Epithelial cell of prostate (primary cell): ENCODE measurements around the gene SEMA4D.

Experiments used
- DNase-seq: peaks from one replicate; pipeline ENCODE4 v3.0.0-alpha.2; 2011; ENCODE audit warnings: low read depth, low spot score
- H3K27ac ChIP-seq: fragments of 450-650 bp; 2 replicates; pipeline ENCODE4 v1.5.1; 2017; ENCODE audit warnings: mild to moderate bottlenecking

The SEMA4D gene

DNA sequence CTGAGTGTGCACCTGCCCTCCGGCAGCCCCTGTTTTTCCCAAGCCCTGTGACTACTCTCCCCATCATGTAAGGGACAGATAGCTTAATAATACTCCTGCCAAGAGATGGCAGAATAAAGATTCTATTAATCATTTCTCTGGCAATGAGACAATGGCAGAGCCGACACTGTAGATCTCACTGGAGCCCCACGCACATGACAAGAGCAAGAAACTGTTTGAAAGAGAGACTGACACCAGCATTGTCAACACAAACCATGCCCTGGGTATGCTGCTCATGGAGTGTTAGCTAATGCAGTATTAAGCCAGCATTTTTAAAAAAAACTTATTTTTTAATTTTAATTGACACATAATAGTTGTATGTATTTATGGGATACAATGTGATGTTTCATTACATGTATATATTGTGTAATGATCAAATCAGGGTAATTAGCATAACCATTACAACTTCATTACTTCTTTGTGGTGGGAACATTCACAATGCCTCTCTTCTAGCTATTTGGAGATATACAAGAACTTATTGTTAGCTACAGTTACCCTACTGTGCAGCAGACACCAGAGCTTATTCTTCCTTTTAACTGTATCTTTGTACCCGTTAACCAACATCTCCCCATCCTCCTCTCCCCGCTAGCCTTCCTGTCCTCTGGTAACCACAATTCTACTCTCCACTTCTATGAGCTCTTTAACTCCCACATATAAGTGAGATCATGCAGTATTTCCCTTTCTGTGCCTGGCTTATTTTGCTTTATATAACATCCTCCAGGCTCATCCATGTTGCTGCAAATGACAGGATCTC, 31.5 kb upstream of the SEMA4D start:
- no peak for DNase-seq
- H3K27ac ChIP-seq, result no peak overlapping the region

DNA sequence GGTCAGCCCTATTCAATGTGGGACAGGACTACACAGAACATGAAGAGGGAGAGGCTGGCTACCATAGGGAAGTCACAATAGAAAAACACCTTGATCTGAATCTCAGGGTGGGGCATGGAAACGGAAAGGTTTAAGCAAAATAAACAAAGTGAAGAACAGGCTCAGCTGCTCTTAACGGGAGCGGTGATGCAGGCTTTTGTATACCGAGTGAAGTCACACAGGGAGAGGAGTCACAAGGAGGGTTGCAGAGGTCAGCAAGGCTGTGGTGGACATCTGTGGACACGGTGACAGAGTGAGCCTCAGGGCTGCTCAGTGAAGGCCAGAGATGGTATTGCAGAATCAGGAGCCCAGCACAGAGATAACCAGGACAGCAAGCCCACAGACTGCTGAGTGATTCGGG, 30.6 kb upstream of the SEMA4D start:
- DNase-seq, result peak; percentile 65
- peak overlapping the region; percentile 40 for H3K27ac ChIP-seq

DNA sequence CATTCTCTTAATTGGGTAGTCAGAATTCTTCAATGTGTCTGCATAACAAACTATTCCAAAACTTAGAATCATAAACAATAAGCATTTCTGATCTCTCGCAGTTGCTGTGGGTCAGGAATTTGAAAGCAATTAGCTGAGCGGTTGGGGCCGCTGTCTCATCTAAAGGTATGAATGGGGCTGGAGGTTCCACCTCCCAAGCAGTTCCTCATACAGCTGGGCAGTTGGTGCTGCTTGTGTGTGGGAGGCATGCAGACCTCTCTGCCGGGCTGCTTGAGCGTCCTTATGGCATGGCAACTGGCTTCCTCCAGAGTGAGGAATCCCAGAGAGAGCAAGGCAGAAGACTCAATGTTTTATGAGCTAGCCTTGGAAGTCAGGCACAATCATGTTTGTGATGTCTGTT, 30.2 kb upstream of the SEMA4D start:
- DNase-seq, result no peak
- peak overlapping the region; percentile 40 for H3K27ac ChIP-seq

DNA sequence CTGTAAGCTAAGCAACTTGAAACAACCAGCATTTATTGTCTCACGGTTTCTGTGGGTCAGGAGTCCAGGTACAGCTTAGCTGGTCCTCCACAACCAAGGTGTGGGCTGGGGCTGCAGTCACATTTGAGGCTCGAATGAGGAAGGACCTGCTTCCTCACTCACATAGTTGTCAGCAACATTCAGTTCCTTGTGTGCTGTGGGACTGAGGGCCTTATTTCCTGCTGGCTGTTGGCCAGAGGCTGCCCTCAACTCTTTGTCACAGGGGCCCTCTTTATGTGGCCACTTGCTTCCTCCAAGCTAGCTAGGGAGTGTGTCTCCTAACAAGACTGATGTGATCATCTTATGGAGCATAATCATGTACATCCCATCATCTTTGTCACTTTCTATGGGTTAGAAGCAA, 29.2 kb upstream of the SEMA4D start:
- peak overlapping the region; percentile 40 for H3K27ac ChIP-seq
- DNase-seq, result no peak

DNA sequence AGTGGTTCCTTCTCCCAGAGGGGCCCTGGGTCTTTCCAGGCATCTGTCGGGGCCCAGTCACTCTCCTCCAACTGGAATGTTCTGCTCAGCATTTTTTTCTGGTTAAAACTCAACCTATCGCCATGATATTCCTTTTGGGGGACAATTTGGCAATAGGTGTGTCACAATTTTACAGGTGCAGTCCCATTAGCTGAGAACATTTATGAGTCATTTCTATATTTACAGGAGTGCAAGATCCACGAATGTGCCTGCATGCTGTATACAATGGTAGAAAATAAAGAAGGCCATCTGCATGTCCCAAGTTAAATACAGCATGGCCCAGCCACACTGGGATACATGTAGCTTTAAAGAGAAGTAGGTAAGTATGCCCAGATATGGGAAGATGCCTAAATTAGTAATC, 28.8 kb upstream of the SEMA4D start:
- DNase-seq, result no peak

DNA sequence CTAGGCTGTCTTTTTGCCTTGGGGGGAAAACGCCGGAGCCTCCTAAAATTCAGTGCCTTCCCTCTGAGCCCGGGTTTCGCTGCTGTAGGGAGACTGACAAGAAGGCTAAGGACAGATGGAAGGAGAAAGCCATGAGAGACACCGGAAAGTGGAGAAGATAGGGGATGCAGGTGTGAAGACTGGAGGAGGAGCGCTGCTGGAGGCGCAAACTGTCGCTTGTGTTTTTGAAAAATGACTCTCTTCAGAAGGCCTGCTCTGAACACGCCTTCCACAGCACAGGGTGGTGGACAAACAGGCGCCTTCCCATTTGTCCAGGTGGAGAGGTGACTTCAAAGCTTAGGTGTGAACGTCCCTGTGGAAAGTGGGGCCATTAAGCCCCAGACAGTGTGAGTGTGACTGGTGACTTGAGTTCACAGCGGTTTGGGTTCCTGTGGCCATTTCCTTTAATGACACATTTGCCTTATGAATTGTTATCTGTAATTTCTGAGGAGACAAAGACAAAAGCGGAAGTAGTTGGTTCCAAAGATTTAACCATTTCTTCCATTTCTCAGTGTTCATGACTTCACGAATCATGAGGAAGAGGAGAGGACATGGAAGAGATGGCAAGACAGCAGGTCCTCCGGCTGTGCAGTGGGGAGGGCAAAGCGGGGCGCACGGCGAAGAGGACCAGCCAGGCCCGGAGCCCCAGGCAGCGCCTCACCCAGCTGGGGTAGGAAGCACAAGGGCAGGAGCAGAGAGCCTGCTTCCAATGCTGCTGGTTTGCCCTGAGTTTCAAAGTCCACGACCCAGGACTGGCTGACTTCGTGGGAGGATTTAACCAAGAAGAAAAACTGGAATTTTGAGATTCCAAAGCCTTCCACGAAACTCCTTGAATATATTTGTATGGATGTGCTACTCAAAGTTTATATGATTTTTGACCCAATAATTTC, 27.8 kb upstream of the SEMA4D start:
- DNase-seq, result no peak
- H3K27ac ChIP-seq, result peak overlapping the region; percentile 40

More for the DNA sequence above, 28.8 kb upstream of the SEMA4D start:
- peak overlapping the region; percentile 40 for H3K27ac ChIP-seq

DNA sequence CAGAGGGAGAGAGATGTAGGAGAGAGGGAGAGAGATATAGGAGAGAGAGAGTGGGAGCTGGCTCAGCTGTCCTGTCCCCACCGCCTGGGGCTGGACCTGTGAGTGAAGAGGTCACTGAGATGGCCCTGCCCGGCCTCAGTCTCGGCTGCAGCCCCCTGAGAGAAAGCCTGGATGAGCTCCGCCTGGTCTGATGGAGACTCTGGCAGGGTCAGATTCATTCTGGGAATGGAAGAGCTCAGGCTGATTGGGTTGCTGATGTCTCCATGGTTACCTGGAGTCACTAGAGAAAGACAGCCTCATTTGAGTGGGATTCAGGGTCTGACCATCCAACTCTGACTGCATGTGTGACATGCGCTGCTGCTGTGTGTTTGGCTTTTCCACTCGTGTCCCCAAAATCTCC, 27.1 kb upstream of the SEMA4D start:
- no peak overlapping the region for H3K27ac ChIP-seq
- DNase-seq, result no peak

DNA sequence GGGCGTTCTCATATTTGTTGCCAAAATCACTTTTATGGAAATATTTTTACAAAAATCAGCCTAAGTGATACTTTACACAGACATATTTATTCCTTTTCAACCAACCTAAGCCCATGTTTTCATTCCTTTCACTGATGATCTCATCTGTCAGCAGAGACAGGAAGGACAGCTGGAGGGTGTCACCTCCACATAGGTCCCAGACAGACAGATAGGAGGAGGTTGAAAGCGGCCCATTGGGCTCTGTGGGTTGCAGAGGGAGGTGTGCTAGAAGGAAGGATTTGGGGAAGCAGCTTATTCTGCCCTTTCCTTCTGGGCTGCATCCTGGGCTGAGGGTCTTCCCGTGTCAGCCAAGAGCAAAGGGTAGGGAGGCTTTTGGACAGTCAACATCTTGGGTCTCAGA, 26.0 kb upstream of the SEMA4D start:
- H3K27ac ChIP-seq, result no peak overlapping the region
- no peak for DNase-seq

DNA sequence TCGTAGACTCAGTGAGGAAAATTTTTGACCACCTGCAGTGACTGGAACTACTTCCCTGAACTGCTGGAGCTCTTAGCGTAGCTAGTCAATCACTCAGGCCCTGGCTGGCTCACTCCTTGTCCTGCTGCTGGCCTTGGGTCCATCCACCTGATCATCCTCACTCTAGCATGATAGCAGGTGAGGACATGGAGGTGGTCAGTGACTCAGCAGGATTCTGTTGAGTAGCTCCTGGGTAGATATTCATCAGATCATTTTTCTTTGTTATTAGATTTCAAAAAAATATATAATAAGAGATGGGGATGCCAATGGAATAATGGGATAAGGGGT, 25.0 kb upstream of the SEMA4D start:
- no peak overlapping the region for H3K27ac ChIP-seq
- no peak for DNase-seq

DNA sequence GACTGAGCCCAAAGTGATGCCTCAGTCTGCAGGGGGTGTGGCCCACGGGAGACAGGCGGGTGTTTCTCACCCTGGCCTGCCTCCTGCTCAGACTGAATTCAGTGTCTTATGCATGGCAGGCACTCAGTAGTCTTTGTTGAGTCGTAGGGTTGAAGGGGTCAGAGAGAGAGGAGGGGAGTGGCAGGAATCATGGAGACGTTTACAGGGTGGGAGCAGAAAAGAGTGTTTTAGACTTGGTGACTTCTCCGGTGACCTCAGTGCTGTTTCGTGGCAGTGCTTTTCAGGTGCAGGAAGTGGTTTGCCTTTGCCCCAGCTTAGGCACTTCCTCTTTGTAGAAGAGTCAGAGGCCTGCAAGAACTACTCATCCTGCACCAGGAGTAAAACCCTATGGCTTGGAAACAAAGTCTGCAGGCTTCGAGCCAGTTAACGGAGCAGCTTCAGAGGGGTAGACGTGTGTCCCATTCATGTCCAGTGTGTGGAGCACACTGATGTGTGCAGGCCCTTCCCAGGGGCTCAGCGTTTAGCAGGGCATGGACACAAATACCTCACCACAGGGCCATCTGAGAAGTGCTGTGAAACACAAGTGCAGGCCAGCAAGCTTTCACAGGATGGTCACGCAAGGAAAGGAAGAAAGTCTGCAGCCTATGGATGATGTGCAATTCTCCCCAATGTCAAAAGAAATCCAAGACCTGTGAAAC, 24.5 kb upstream of the SEMA4D start:
- DNase-seq, result no peak
- H3K27ac ChIP-seq, result no peak overlapping the region

DNA sequence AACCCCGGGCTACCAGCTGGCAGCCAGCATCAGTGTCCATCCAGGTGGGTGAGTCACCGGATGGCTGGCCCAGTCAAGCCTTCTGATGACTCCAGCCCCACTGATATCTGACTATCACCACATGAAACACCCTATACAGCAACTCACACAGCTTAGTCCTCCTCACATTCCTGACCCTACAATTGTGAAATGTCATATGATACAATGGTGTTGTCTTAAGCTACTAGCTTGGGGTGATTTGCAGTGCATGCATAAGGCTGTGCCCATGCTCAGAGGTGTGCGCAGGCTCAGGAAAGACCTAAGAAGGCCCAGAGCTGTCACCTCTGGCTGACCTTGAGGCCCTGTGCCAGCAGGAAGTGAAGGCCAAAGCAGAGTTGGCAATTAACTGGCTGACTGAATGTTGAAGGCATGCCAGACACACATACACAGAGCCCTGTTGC, 21.5 kb upstream of the SEMA4D start:
- peak; percentile 55 for DNase-seq
- peak overlapping the region; percentile 25 for H3K27ac ChIP-seq

DNA sequence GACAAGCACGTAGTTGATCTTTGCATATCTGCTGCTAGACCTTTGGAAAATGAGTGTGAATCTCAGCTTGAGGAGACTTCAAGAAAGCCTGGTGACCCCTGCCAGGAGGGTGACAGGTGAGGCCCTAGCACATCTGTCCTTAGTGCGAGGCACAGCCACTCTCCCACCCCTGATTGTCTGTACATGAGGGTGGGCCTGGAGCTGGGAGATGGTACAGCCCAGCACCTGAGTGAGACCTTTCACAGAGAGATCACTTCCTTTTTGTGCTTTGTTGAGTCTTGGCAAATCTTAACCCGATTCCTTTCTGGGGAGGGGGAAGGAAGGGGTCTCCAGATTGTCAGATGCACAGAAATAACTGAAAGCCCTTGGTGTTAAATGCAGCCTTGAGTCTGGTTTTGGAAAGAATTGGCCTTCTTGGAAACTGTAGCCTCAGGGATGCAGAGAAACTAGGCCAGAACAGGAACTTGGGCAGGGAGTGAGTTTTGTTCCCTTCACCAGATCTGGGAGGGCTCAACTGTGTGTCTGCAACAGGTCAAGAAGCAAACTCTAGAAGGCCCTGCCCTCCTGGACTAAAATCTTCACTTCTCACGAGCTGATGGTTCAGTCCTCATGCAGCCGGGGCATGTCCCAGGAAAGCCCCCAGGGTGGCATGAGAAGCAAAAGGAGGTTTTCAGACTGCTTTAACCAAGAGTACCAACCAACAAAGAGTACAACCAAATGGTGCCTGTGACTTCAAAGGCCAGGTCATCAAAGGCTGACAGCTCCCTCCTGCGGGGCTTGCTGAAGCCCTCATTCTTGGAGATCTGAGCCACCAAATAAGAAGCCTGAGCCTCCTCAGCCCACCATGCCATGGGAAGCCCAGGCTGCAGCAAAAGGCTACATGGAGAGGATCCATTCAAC, 20.8 kb upstream of the SEMA4D start:
- no peak overlapping the region for H3K27ac ChIP-seq
- no peak for DNase-seq

DNA sequence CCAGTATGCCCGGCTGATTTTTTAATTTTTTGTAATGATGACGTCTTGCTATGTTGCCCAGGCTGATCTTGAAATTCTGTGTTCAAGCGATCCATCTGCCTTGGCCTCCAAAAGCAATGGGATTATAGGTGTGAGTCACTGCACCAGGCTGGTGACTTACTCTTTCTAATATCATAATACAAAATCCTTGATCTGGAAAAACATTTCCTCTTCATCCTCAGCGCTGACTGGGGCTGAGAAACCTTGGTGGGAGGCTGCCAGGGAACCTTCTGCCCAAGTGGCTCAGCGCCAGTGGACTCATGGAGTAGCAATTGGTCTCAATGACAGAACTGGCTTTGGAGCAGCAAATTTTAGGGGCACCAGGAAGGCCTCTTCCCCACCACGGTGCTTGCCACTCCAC, 17.5 kb upstream of the SEMA4D start:
- no peak for DNase-seq
- no peak overlapping the region for H3K27ac ChIP-seq

DNA sequence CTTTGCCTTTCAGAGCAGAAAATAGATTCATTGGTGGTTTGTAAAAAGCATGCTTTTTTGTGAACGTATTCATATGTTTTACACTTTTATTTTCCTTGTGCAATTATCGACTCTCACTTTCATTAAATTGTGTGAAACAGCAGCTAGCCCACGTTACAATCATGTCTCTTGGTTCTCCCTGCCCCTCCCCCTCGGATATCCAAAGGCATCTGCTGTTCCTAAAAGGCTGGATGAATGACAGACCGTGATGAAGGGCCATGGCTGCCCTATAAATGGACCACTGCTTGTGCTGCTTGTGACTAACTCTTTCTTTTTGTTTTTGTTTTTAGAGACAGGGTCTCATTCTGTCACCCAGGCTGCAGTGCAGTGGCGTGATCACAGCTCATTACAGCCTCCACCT, 17.0 kb upstream of the SEMA4D start:
- no peak overlapping the region for H3K27ac ChIP-seq
- DNase-seq, result no peak

DNA sequence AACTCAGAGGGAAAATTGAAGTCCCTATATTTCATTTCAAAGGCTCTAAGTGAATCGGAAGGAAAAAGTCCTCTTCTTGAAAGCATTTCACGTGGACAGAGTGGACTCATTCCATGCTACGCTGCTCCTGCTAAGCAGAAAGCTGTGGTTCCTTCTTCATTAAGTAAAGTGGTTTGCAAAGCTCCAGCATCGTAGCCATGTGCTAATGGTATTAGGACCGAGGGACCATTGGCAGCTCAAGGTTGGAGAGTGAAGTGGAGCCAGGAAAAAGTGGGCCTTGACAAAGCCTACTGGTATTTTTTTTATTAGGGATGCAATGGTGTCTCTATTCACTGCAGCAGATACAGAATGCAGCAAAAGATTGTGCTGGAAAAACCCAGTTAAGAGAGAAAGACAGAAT, 16.4 kb upstream of the SEMA4D start:
- no peak for DNase-seq
- no peak overlapping the region for H3K27ac ChIP-seq

DNA sequence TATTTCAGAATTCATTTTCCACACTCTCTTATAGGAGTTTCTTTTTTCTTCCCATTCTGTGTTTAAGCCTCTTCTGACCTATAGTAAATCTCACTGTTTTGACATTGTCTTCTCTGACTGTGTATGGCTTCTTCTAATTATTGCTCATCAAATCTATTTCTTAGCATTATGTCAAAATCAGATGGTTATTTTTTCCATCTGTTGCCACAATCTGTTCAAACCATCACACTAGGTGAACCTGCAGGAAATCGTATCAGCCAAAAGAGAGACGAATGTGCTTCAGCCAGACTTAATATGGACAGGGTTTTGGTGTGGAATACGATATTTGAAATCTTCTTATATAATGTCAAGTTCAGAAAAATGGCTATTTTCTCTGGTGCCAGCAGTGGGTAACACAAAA, 15.9 kb upstream of the SEMA4D start:
- no peak for DNase-seq
- no peak overlapping the region for H3K27ac ChIP-seq

DNA sequence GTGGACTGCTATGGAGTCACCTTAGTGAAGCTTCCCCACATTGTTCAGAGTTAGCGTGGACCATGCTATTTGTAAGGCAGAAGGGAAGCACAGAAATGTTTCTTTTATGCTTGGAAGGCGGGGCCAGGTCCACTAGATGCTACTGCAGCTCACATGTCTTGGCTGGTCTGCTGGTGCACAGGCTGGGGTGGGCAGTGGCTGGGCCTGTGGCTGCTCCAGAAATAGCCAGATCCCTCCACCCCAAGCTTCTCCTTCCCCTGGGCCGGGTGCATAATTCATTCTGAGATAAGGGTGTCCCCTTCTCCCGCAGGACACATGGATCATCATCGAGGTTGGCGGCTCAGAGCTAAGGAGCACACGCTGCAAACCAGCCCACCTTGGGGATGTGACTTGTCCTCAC, 14.5 kb upstream of the SEMA4D start:
- H3K27ac ChIP-seq, result no peak overlapping the region
- DNase-seq, result no peak

DNA sequence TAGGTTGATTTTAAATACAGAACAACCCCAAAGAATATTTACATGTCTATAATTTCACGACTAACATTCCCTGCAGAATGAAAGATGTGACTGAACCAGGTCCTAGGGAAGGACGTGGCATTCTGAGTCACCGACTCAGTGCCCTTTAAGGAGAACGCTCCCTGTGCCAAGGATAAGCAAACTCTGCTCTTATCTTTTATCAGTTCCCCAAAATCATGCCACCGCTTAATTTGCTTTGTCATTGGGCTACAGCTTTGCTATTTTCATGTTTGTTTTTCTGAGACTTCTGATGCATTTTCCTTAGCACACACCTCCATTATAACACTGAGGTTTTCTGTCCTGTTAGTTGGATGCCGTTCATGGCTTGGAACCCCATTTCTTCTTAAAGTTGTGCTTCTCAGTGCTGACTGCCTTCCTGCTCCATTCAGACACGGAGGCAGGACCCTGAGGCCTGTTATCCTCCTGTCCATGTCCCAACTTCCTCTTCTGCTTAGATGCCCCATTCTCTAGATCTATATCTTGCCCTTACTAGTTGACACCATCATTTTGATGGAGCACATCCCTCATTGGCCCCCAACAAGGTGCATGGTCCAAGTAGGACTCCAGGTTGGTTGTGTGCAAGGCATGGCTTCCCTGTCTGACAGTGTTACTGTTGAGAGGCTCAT, 11.2 kb upstream of the SEMA4D start:
- DNase-seq, result no peak
- no peak overlapping the region for H3K27ac ChIP-seq

DNA sequence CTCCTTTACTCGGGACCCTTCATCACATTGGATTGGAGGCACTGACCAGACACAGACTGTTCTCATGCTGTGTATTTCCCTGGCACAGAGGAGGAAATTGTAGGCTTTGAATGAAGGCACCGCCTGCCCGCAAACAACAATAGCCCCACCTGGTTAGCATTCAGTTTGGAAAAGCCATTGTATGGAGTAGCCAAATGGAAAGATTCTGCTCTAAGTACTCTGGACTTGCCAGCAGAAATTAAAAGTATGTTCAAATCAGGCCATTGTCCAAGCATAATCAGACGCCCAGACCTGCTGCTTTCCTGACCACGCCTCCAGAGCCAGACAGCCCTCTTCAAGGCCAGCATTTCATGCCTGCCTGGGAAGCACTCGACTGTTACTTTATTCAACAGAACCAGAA, 8.0 kb upstream of the SEMA4D start:
- no peak for DNase-seq
- no peak overlapping the region for H3K27ac ChIP-seq
